ENCODE data around the gene NFATC2. TPM values are rescaled to one million over a fixed set of nuclear protein-coding genes. Genes with fewer than 3 reads are reported as not detected.

The NFATC2 gene
- total and polyA plus RNA-seq, 9 donors: 2.2 to 9.4 (median 5.1) TPM

- Histone ChIP-seq H3K27ac (no peak overlapping the region), H3K27me3 (no peaks in the 10 kb centered on the region), H3K36me3 (no peaks in the 10 kb centered on the region), H3K4me1 (ENCODE audit: insufficient read depth) (peaks cover 2% of the 10 kb centered on the region), H3K4me3 (no peak overlapping the region), H3K9me3 (no peaks in the 10 kb centered on the region)
- no peak for TF ChIP-seq EP300 (IDR thresholded peaks at IDR 0.05)
- TF ChIP-seq, protein P1, sequence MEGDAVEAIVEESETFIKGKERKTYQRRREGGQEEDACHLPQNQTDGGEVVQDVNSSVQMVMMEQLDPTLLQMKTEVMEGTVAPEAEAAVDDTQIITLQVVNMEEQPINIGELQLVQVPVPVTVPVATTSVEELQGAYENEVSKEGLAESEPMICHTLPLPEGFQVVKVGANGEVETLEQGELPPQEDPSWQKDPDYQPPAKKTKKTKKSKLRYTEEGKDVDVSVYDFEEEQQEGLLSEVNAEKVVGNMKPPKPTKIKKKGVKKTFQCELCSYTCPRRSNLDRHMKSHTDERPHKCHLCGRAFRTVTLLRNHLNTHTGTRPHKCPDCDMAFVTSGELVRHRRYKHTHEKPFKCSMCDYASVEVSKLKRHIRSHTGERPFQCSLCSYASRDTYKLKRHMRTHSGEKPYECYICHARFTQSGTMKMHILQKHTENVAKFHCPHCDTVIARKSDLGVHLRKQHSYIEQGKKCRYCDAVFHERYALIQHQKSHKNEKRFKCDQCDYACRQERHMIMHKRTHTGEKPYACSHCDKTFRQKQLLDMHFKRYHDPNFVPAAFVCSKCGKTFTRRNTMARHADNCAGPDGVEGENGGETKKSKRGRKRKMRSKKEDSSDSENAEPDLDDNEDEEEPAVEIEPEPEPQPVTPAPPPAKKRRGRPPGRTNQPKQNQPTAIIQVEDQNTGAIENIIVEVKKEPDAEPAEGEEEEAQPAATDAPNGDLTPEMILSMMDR (IDR thresholded peaks at IDR 0.05): no peak
- TF ChIP-seq POLR2A (IDR thresholded peaks at IDR 0.05): no peak
- intact Hi-C loops (cut with DNase I): loop anchor here in 1 of 4 donors (10.0 kb wide), 1 partner anchor 1210 kb away; no protein-coding TSS in a partner anchor
- DNase-seq: no peak
- 92 to 96% (median 94%) methylated on average over 6 of the region's 6 CpGs for WGBS, 3 donors
Observed at GRCh38 chr20:51394706-51395105, 147.8 kb downstream of the NFATC2 start.

DNA sequence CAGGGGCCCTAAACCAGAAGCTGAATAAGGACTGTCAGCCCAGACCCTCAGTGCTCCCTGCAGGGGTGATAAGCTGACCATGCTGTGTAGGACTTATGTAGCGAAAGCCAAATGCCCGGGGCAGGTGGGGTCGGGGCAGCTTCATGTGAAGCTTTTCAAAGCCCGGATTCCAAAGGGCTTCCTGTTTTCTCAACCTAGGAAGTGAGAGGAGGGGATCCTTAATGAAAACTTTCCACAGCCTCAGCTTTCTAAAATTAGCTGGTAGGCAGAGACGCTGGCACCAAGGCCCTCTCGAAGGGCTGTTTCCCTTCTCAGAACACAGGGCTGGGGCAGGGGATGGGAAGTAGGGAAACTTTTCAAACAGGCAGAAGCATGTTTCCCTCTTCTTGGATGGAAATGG, 148.9 kb downstream of the NFATC2 start:
- TF ChIP-seq, protein P1 (IDR thresholded peaks at IDR 0.05): no peak
- no peak for TF ChIP-seq POLR2A (IDR thresholded peaks at IDR 0.05)
- no peak for TF ChIP-seq EP300 (IDR thresholded peaks at IDR 0.05)
- intact Hi-C loops (cut with DNase I): loop anchor here in 1 of 4 donors (10.0 kb wide), 1 partner anchor 1209 kb away; no protein-coding TSS in a partner anchor
- 29 to 40% (median 33%) methylated on average over 6 of the region's 6 CpGs for WGBS, 3 donors
- H3K36me3 ChIP-seq: no peaks in the 10 kb centered on the region
- no peaks in the 10 kb centered on the region for H3K27me3 ChIP-seq
- peaks cover 4% of the 10 kb centered on the region for H3K4me1 ChIP-seq (ENCODE audit: insufficient read depth)
- DNase-seq: no peak
- H3K4me3 ChIP-seq: no peak overlapping the region
- H3K27ac ChIP-seq: no peak overlapping the region
- H3K9me3 ChIP-seq: no peaks in the 10 kb centered on the region

- H3K9me3 ChIP-seq: no peaks in the 10 kb centered on the region
- no peak overlapping the region for H3K4me3 ChIP-seq
- H3K4me1 ChIP-seq (ENCODE audit: insufficient read depth): peaks cover 4% of the 10 kb centered on the region
- no peak overlapping the region for H3K27ac ChIP-seq
- intact Hi-C loops (cut with DNase I): loop anchor here in 1 of 4 donors (10.0 kb wide), 1 partner anchor 1208 kb away; no protein-coding TSS in a partner anchor
- 79 to 88% (median 84%) methylated on average over 7 of the region's 7 CpGs for WGBS, 3 donors
- no peaks in the 10 kb centered on the region for H3K36me3 ChIP-seq
- TF ChIP-seq, protein P1 (IDR thresholded peaks at IDR 0.05): no peak
- TF ChIP-seq EP300 (IDR thresholded peaks at IDR 0.05): no peak
- no peaks in the 10 kb centered on the region for H3K27me3 ChIP-seq
- DNase-seq: no peak
Observed at GRCh38 chr20:51392614-51393186, 149.8 kb downstream of the NFATC2 start.

GRCh38 chr20:51391926-51392325, 150.6 kb downstream of the NFATC2 start:
- intact Hi-C loops (cut with DNase I): loop anchor here in 1 of 4 donors (10.0 kb wide), 1 partner anchor 1207 kb away; no protein-coding TSS in a partner anchor

More at GRCh38 chr20:51391926-51392325, 150.6 kb downstream of the NFATC2 start:
- H3K36me3 ChIP-seq: no peaks in the 10 kb centered on the region
- H3K27me3 ChIP-seq: no peaks in the 10 kb centered on the region
- 95 to 100% (median 100%) methylated on average over 1 of the region's 1 CpG for WGBS, 3 donors
- TF ChIP-seq POLR2A (IDR thresholded peaks at IDR 0.05) (no peak), EP300 (IDR thresholded peaks at IDR 0.05) (no peak)
- TF ChIP-seq, protein P1 (IDR thresholded peaks at IDR 0.05): no peak
- H3K27ac ChIP-seq: no peak overlapping the region
- DNase-seq: no peak
- no peaks in the 10 kb centered on the region for H3K9me3 ChIP-seq
- peaks cover 4% of the 10 kb centered on the region for H3K4me1 ChIP-seq (ENCODE audit: insufficient read depth)
- no peak overlapping the region for H3K4me3 ChIP-seq
